ENCODE data around the gene FBXO44.
A peak's percentile ranks its signal among the peaks of the same experiment; 100 is the strongest.

Gene FBXO44

DNA sequence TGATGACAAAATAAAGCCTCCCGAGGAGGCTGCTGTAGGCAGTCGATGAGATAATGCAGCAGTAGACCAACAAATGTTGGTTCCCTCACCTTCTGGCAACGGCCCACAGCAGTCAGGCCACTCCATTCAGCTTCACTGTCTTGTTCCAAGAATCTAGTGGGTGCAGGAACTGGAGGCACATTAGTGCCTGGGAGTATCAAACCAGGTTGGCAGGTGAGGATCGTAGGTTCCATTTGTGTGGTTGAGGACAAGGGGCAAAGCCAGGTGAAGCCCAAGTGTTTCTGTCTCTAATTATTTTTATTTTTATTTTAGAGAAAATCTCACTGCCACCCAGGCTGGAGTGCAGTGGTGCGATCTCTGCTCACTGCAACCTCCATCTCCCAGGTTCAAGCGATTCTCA is 13.7 kb upstream of the FBXO44 start:
- no peak for DNase-seq

DNA sequence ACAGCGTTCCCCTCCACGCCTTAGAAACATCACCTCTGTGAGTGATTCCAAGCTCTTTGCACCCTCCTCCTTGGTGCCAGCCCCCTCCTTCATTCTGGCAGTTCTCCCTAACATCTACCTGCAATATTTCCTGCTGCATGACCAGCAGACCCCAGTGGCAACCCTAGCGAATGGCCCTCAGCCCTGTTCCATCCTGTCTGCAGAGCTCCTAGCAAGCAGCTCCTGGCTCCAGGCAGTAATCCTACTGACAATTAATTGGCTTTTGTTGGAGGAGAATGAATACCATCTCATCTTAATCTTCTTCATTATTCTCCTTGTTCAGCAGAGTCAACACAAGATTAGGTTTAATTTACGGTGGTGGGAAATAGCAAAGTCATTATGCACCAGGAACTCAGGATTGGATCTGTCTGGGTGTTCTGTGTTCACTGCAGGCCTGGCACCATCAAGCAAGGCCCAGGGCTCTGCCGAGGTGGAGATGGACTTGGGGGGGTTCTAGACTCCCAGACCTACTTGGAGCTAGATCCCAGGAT is 12.8 kb upstream of the FBXO44 start:
- no peak for DNase-seq

- peak; percentile 41 for DNase-seq
These were observed 12.2 kb upstream of the FBXO44 start for GRCh38 chr1:11642418-11643017.

GRCh38 chr1:11643782-11644181 is 10.9 kb upstream of the FBXO44 start:
- no peak for DNase-seq

- DNase-seq, result no peak
These were observed 9.4 kb upstream of the FBXO44 start for GRCh38 chr1:11645270-11645669.

GRCh38 chr1:11645670-11646265 is 8.9 kb upstream of the FBXO44 start:
- DNase-seq, result peak; percentile 46

DNA sequence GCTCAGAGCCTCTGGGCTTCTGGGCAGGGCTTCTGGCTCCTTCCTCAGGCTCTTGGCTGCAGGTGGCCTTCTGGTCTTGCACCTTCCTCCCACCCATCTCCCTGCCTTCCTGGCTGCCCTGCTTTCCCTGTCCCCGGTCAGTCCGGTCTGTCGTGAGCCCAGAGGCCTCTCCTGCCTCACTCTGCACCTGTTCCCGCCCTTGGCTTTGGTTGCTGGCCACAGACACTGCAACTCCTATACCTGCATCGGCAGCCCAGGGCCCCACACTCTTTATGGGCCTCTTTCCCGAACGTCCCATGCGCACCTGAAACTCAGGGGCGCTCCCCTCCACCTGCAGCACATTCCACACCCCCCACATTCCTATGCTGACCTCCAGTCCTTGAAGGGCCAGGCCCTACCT is 8.4 kb upstream of the FBXO44 start:
- DNase-seq, result no peak

DNA sequence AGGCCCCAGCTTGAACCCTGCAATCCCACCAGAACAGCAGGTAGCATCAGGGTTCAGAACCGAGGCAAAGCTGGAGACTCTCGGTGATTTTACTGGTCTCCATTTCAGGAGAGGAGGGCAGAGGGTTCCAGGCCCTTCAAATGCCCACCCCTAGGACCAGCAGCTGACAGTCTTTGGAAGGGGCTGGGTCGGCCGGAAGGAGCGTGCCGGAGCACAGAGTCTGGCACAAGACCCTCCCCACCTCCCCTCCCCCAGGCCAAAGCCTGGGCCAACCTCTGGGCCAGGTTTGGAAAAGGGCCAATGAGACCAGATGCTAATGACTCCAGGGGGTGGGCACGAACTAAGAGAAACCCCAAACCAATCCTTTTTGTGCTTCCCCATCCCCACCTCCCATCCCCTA is 7.3 kb upstream of the FBXO44 start:
- no peak for DNase-seq

GRCh38 chr1:11648039-11648438 is 6.6 kb upstream of the FBXO44 start:
- no peak for DNase-seq

GRCh38 chr1:11648732-11649158 is 5.9 kb upstream of the FBXO44 start:
- no peak for DNase-seq

- no peak for DNase-seq
These were observed 5.4 kb upstream of the FBXO44 start for GRCh38 chr1:11649237-11649623.

DNA sequence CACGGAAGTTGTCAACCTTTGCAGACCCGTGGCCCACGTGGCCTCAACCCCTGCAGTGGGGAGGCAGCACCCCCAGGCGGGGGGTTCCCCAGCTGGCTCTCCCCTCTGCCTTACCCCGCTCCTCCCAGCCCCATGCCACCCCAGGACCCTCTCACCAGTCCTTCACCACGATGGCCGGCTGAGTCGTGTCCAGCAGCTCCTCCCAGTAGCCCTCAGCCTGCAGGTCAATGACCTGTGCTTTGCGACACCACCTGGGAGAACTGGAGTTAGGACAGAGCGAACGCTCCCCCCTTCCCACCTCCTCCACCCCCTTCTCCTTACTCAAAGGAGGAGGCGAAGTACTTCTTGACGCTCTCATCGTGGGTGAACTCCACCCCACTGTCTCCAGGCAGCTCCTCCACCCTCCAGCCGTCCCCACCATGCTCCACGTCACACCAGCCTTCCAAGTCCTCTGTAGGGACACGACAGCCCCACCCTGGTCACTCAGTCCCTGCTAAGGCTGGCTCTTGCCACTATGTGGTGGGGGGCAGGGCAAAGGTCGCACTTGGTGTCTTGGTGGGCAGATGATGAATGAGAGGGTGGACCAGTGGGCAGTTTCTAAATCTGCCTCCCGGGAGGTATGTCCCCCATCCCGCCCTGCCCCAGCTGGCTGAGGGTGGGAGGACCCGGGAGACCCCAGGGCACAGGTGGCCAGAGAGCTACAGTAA is 4.9 kb upstream of the FBXO44 start:
- DNase-seq, result no peak

GRCh38 chr1:11650331-11650991 is 4.2 kb upstream of the FBXO44 start:
- DNase-seq, result peak; percentile 34

GRCh38 chr1:11651017-11651416 is 3.7 kb upstream of the FBXO44 start:
- DNase-seq, result no peak

DNA sequence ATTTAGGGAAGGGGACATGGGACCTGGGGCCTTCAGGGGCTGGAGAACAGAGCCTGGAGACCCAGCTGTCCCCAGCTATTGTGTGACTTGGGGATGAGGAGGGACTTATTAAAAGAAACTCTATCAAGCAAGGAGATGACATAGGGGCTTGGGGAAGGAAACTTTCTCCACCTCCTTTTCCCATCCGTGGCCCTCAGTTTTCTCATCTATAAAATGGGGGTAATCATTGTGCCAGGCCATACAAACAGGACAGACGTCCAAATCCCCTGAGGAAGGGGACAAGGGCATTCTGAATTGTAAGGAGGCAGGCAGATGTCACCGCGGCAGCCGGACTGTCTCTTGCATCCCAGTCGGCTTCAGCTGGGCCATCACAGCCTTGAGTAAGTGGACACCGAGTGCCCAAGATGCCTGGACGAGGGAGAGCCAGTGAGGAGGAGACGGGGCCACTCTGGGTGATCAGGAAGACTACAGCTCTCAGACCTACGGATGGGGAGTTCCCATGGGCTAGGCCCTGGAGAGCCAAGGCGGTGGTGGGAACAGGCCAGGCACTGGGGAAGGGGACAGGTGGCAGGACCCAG is 2.4 kb upstream of the FBXO44 start:
- no peak for DNase-seq

- DNase-seq, result no peak
These were observed 1.4 kb upstream of the FBXO44 start for GRCh38 chr1:11653101-11653860.

GRCh38 chr1:11653861-11654136 is 878 bp upstream of the FBXO44 start:
- DNase-seq, result no peak

- DNase-seq, result no peak
These were observed 497 bp downstream of the FBXO44 start for GRCh38 chr1:11654939-11655808.

DNA sequence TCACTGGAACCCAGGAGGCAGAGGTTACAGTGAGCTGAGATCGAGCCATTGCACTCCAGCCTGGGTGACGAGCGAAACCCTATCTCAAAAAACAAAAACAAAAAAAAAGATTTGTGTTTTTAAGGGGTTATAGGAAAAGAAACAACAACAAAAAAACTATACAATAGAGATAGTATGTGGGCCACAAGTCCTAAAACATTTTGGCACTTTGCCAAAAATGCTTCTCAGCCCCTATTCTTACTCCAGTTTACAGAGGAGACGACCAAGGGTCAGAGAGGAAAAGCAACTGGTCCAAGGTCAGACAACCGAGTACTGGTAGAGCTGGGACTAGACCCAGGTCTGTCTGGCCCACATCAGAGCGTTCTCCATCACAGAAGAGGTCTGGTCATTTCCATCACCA is 3.0 kb downstream of the FBXO44 start:
- DNase-seq, result no peak

DNA sequence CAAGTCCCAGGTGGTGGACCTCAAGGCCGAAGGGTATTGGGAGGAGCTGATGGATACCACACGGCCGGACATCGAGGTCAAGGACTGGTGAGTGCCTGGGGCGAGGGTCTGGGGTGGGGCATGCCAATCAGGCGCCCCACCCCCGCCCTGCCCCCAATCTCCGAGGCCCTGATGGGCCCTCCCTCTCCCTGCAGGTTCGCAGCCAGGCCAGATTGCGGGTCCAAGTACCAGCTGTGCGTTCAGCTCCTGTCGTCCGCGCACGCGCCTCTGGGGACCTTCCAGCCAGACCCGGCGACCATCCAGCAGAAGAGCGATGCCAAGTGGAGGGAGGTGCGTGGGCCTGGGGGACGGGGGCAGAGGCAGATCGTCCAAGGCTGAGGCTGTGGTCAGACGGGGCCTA is 3.9 kb downstream of the FBXO44 start:
- DNase-seq, result no peak

GRCh38 chr1:11659748-11660147 is 5.1 kb downstream of the FBXO44 start:
- DNase-seq, result no peak

GRCh38 chr1:11661103-11661502 is 6.4 kb downstream of the FBXO44 start:
- no peak for DNase-seq

All from HCEC 1CT (cell line).